HepG2 (cell line): ENCODE measurements around the gene ITPK1. TPM values are rescaled to one million over a fixed set of nuclear protein-coding genes. Genes with fewer than 3 reads are reported as not detected.

Experiments used
- ATAC-seq: fragments of 200-7000 bp; cut with Tn5 transposase; 3 replicates; pipeline ENCODE4 v1.9.1; 2020; ENCODE audit warnings: mild to moderate bottlenecking, moderate library complexity
- BruUV-seq: library from RNA; stranded (reverse); fragments of 400-500 nt; replicated peaks from 2 replicates; lab custom pipeline; 2021; lab: Mats Ljungman, UMichigan
- CTCF ChIA-PET: fragments of 300-600 bp; formaldehyde crosslinking; extraction: SDS; loops from one replicate; lab custom pipeline; 2021; ENCODE audit warnings: low total read pairs, inconsistent platforms, low intra/inter-chr PET ratio; lab: Yijun Ruan, JAX
- POLR2A ChIA-PET: fragments of 350-600 bp; sonication (Branson Sonifier 250); formaldehyde crosslinking; loops from one replicate; lab custom pipeline; 2020; ENCODE audit warnings: antibody characterized with exemption, inconsistent platforms; lab: Yijun Ruan, JAX
- DNase-seq: peaks from one replicate; pipeline ENCODE4 v3.0.0-alpha.2; 2015; ENCODE audit warnings: low spot score
- FAIRE-seq: peaks from 3 replicates; lab custom pipeline; 2011; peaks lifted over from hg19 to GRCh38; lab: Jason Lieb, UNC
- H2AFZ ChIP-seq: one replicate; pipeline ENCODE4 v1.6.1; 2011; ENCODE audit warnings: low read length, inconsistent platforms
- H3K27ac ChIP-seq: fragments of 300-600 bp; 3 replicates; pipeline ENCODE4 v1.8.0; 2011; ENCODE audit warnings: mixed run types, mild to moderate bottlenecking, mixed read lengths, low read length, inconsistent platforms; ENCODE audit not compliant: insufficient read depth; ENCODE audit errors: extremely low read length
- H3K27me3 ChIP-seq, 2 experiments: fragments of 200-600 bp in 1 of 2; 2 replicates in 1 of 2; 3 replicates in 1 of 2; pipeline versions ENCODE4 v1.6.0 to v1.8.0; 2011; ENCODE audit warnings: low read length in 2 of 2, mild to moderate bottlenecking in 2 of 2, moderate library complexity in 2 of 2, inconsistent platforms in 1 of 2; ENCODE audit not compliant: insufficient read depth in 2 of 2, control insufficient read depth in 1 of 2
- H3K36me3 ChIP-seq, 2 experiments: fragments of 200-600 bp in 1 of 2; replicated peaks in 1 of 2; 2 replicates in 1 of 2; 3 replicates in 1 of 2; pipeline versions ENCODE4 v1.5.1 to v1.8.0; 2011; ENCODE audit warnings: low read length in 2 of 2, inconsistent platforms in 1 of 2; ENCODE audit not compliant: insufficient read depth in 2 of 2, control insufficient read depth in 1 of 2
- H3K4me1 ChIP-seq: 2 replicates; pipeline ENCODE4 v1.5.1; 2012; ENCODE audit warnings: low read length, inconsistent platforms; ENCODE audit not compliant: insufficient read depth
- H3K4me2 ChIP-seq: 2 replicates; pipeline ENCODE4 v1.6.0; 2011; ENCODE audit warnings: low read depth, low read length, inconsistent platforms
- H3K4me3 ChIP-seq, 3 experiments: fragments of 200-600 bp in 1 of 3; sonication (generic), shearing (Covaris generic) in 1 of 3; replicated peaks in 1 of 3; 2 replicates each; pipeline ENCODE4 v1.5.1; 2011 to 2016; ENCODE audit warnings: low read length in 3 of 3, inconsistent platforms in 2 of 3, low read depth in 2 of 3, mild to moderate bottlenecking in 2 of 3, control low read depth in 1 of 3, mixed read lengths in 1 of 3; ENCODE audit not compliant: insufficient read depth in 1 of 3
- H3K79me2 ChIP-seq: one replicate; pipeline ENCODE4 v1.6.1; 2011; ENCODE audit warnings: low read length, inconsistent platforms; ENCODE audit not compliant: insufficient read depth
- H3K9ac ChIP-seq: 2 replicates; pipeline ENCODE4 v1.6.0; 2011; ENCODE audit warnings: mild to moderate bottlenecking, low read depth, low read length, inconsistent platforms; ENCODE audit not compliant: insufficient read depth
- H3K9me3 ChIP-seq: 2 replicates; pipeline ENCODE4 v1.5.1; 2012; ENCODE audit warnings: mild to moderate bottlenecking, low read length
- H4K20me1 ChIP-seq: 2 replicates; pipeline ENCODE4 v1.6.0; 2011; ENCODE audit warnings: inconsistent platforms, mild to moderate bottlenecking, low read length, moderate library complexity; ENCODE audit not compliant: insufficient read depth
- ARID4A ChIP-seq: sonication (generic); formaldehyde crosslinking; IDR thresholded peaks from 2 replicates; pipeline ENCODE4 v1.5.0; 2020; ENCODE audit warnings: mild to moderate bottlenecking, missing genetic modification reagents, borderline replicate concordance
- ELF4 ChIP-seq: sonication (generic); formaldehyde crosslinking; IDR thresholded peaks from 2 replicates; pipeline ENCODE4 v1.5.0; 2020; ENCODE audit warnings: missing genetic modification reagents, mild to moderate bottlenecking, moderate library complexity, borderline replicate concordance
- GFI1 ChIP-seq: sonication (generic); formaldehyde crosslinking; IDR thresholded peaks from 2 replicates; pipeline ENCODE4 v1.5.0; 2020; ENCODE audit warnings: missing genetic modification reagents, mild to moderate bottlenecking, borderline replicate concordance
- GPN1 ChIP-seq: sonication (generic); formaldehyde crosslinking; IDR thresholded peaks from 2 replicates; pipeline ENCODE4 v1.5.1; 2020; ENCODE audit warnings: missing genetic modification reagents, borderline replicate concordance
- NCOA2 ChIP-seq: sonication (generic); formaldehyde crosslinking; IDR thresholded peaks from 2 replicates; pipeline ENCODE4 v1.8.0; 2022; ENCODE audit warnings: inconsistent platforms
- NFYC ChIP-seq: IDR thresholded peaks from 2 replicates; pipeline ENCODE4 v1.6.1; 2016; ENCODE audit warnings: missing genetic modification reagents, missing compliant biosample characterization
- RBM39 ChIP-seq: fragments of 200-400 bp; formaldehyde crosslinking; IDR thresholded peaks from one replicate; pipeline ENCODE4 v1.6.1; 2018; ENCODE audit warnings: antibody characterized with exemption, mild to moderate bottlenecking, low read depth, low read length; ENCODE audit not compliant: poor library complexity, severe bottlenecking
- RFXAP ChIP-seq: sonication (generic); formaldehyde crosslinking; IDR thresholded peaks from 2 replicates; pipeline ENCODE4 v1.4.0; 2020; ENCODE audit warnings: missing genetic modification reagents, borderline replicate concordance
- SETDB1 ChIP-seq: sonication (generic); formaldehyde crosslinking; IDR thresholded peaks from 2 replicates; pipeline ENCODE4 v1.5.1; 2020; ENCODE audit warnings: missing genetic modification reagents, mild to moderate bottlenecking, borderline replicate concordance
- ZFAT ChIP-seq: sonication (generic); formaldehyde crosslinking; conservative IDR thresholded peaks from 2 replicates; pipeline ENCODE4 v1.8.1; 2023; ENCODE audit warnings: missing genetic modification reagents, inconsistent platforms
- ZFP62 ChIP-seq: sonication (generic); formaldehyde crosslinking; IDR thresholded peaks from 2 replicates; pipeline ENCODE4 v1.4.0; 2020; ENCODE audit warnings: missing genetic modification reagents
- ZNF678 ChIP-seq: sonication (generic); formaldehyde crosslinking; IDR thresholded peaks from 2 replicates; pipeline ENCODE4 v1.4.0; 2020; ENCODE audit warnings: mild to moderate bottlenecking, missing genetic modification reagents
- ZNF724P ChIP-seq: sonication (generic); formaldehyde crosslinking; IDR thresholded peaks from 2 replicates; pipeline ENCODE4 v1.8.0; 2022; ENCODE audit warnings: missing genetic modification reagents, borderline replicate concordance
- ZNF850 ChIP-seq: sonication (generic); formaldehyde crosslinking; conservative IDR thresholded peaks from 2 replicates; pipeline ENCODE4 v1.9.0; 2021; ENCODE audit warnings: mild to moderate bottlenecking, missing genetic modification reagents
- in situ Hi-C: cut with HindIII; loops from 2 replicates; pipeline ENCODE4 v1.10.0; 2017; ENCODE audit warnings: low pct_unique_long_range_greater_than_20kb; ENCODE audit not compliant: extremely low pct_ligation_motif_present
- intact Hi-C: fragments of 100-400 bp; cut with micrococcal nuclease; formaldehyde crosslinking; loops from one replicate; pipeline ENCODE4 v1.10.0; 2022; ENCODE audit not compliant: unreplicated experiment
- polyA plus RNA-seq, 8 experiments: library from polyadenylated mRNA; depleted of rRNA in 3 of 8; stranded (reverse) in 7 of 8; unstranded in 1 of 8; fragments of >200 nt; fragmentation: Illumina TruSeq in 4 of 8; extraction: Trizol in 4 of 8; gene quantifications; 2 replicates each; pipeline versions ENCODE4 v1.2.1 to v1.2.3, GENCODE V29; 2011 to 2016; ENCODE audit warnings: low read depth in 4 of 8, missing spikeins in 1 of 8, mixed read lengths in 1 of 8; ENCODE audit not compliant: insufficient read depth in 1 of 8
- total RNA-seq, 5 experiments: library from RNA; depleted of rRNA; stranded (reverse); fragments of >200 nt; fragmentation: Illumina TruSeq; extraction: Trizol; gene quantifications; 2 replicates each; pipeline ENCODE4 v1.2.3, GENCODE V29; 2016; ENCODE audit warnings: low read depth in 1 of 5
- TF ChIP-seq, protein P1 (sequence below): sonication (generic); formaldehyde crosslinking; IDR thresholded peaks from 2 replicates; pipeline ENCODE4 v1.4.0; 2020; ENCODE audit warnings: mild to moderate bottlenecking, missing genetic modification reagents
- TF ChIP-seq, protein P2 (sequence below): sonication (generic); formaldehyde crosslinking; IDR thresholded peaks from 2 replicates; pipeline ENCODE4 v1.4.0; 2020; ENCODE audit warnings: missing genetic modification reagents

The ITPK1 gene
- total and polyA plus RNA-seq, 2 of the 13 experiments (the other 11 are each of a cell fraction or from before 2014, with no cell fraction given), result 20.5 to 47.5 TPM

- CTCF ChIA-PET, result no interaction called here
- H3K4me1 ChIP-seq, result no peaks in the 10 kb centered on the region
- POLR2A ChIA-PET, result no interaction called here
Measured at GRCh38 chr14:92892589-92892988, 223.1 kb downstream of the ITPK1 start.

More at GRCh38 chr14:92892589-92892988, 223.1 kb downstream of the ITPK1 start:
- H3K79me2 ChIP-seq, result no peaks in the 10 kb centered on the region
- DNase-seq, result no peak
- H3K4me3 ChIP-seq, result no peak overlapping the region
- FAIRE-seq, result no peak
- H3K27ac ChIP-seq, result no peak overlapping the region
- no peak overlapping the region for H2AFZ ChIP-seq
- TF ChIP-seq ZFAT (CRISPR knock-in tag), result no peak
- no peak for TF ChIP-seq ZNF678 (CRISPR knock-in tag)
- no peak for TF ChIP-seq RBM39
- no peak for TF ChIP-seq NFYC (CRISPR knock-in tag)
- TF ChIP-seq GPN1 (CRISPR knock-in tag), result no peak
- TF ChIP-seq ELF4, result no peak
- TF ChIP-seq RFXAP (CRISPR knock-in tag), result no peak
- no peak for TF ChIP-seq ZNF850 (CRISPR knock-in tag)
- TF ChIP-seq, protein P1, sequence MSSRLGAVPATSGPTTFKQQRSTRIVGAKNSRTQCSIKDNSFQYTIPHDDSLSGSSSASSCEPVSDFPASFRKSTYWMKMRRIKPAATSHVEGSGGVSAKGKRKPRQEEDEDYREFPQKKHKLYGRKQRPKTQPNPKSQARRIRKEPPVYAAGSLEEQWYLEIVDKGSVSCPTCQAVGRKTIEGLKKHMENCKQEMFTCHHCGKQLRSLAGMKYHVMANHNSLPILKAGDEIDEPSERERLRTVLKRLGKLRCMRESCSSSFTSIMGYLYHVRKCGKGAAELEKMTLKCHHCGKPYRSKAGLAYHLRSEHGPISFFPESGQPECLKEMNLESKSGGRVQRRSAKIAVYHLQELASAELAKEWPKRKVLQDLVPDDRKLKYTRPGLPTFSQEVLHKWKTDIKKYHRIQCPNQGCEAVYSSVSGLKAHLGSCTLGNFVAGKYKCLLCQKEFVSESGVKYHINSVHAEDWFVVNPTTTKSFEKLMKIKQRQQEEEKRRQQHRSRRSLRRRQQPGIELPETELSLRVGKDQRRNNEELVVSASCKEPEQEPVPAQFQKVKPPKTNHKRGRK (CRISPR knock-in tag), result no peak
- TF ChIP-seq NCOA2, result no peak
- no peak for TF ChIP-seq ARID4A
- TF ChIP-seq ZNF724P (CRISPR knock-in tag), result no peak
- no peak for TF ChIP-seq GFI1 (CRISPR knock-in tag)
- TF ChIP-seq SETDB1 (CRISPR knock-in tag), result no peak
- TF ChIP-seq ZFP62 (CRISPR knock-in tag), result no peak
- TF ChIP-seq, protein P2, sequence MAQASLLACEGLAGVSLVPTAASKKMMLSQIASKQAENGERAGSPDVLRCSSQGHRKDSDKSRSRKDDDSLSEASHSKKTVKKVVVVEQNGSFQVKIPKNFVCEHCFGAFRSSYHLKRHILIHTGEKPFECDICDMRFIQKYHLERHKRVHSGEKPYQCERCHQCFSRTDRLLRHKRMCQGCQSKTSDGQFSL (CRISPR knock-in tag), result no peak
- peaks cover 0 to 1% of the 10 kb centered on the region in 2 experiments; a peak in 1 of 5 replicates for H3K27me3 ChIP-seq
- H4K20me1 ChIP-seq, result no peaks in the 10 kb centered on the region
- in situ Hi-C loops, result no loop called here
- H3K36me3 ChIP-seq, result no peaks in the 10 kb centered on the region
- H3K4me2 ChIP-seq, result no peak overlapping the region
- H3K9ac ChIP-seq, result no peak overlapping the region
- intact Hi-C loops, result no loop called here
- peaks cover 12% of the 10 kb centered on the region for H3K9me3 ChIP-seq
- BruUV-seq, result no TSS peak
- no peak for ATAC-seq
